HCT116 (cell line): Measurements from ENCODE around the gene SLC1A3.

Source experiments
- REST ChIP-seq: IDR thresholded peaks from 2 replicates; pipeline ENCODE4 v1.6.1; 2012; ENCODE audit warnings: low read depth
- SRF ChIP-seq: IDR thresholded peaks from 2 replicates; pipeline ENCODE4 v1.6.1; 2012; ENCODE audit warnings: low read depth

GRCh38 chr5:36721664-36722235 is 115.3 kb downstream of the SLC1A3 start:
- TF ChIP-seq REST: no peak
- TF ChIP-seq SRF: no peak
